Epithelial cell of esophagus (primary cell): ENCODE data around the gene AIRE.

ENCODE experiments used
- DNase-seq: peaks from one replicate; pipeline ENCODE4 v3.0.0; 2010; ENCODE audit warnings: low read depth
- H3K4me3 ChIP-seq: 2 replicates; pipeline ENCODE4 v1.5.1; 2011; ENCODE audit warnings: mild to moderate bottlenecking, low read length, control low read depth
- TF ChIP-seq, protein P1 (sequence below): IDR thresholded peaks from 2 replicates; pipeline ENCODE4 v1.5.1; 2011; ENCODE audit warnings: low read depth, mild to moderate bottlenecking, low read length, control low read depth, inconsistent platforms; ENCODE audit not compliant: insufficient read depth; ENCODE audit errors: missing control alignments

Gene AIRE

DNA sequence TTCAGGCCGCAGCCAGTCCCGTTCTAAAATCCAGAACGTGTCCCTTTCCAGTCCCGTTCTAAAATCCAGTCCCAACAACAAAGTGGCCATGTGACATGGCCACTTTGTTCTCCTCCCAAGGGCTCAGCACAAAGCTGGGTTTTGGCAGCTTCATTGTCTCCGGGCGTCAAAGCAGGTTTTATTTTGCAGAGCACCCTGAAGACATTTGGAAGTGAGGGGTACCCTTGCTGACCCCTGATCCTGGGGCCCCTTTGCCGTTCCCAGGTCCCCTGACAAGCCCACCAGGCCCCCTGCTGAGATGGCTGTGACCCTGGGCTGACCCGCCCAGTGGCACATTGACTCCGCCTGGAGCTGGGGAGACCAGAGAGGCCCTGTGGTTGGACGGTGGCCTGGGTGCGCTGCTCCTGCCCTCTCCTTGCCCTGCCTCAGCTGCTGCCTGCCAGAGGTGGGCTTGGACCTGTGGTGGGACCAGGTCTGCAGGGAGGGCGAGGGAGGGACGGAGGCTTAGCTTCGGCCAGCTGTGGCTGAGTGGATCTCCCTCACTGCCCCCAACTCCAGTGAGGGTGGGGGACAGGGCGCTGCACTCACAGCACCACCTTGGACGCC lies 18.4 kb downstream of the AIRE start:
- TF ChIP-seq, protein P1, sequence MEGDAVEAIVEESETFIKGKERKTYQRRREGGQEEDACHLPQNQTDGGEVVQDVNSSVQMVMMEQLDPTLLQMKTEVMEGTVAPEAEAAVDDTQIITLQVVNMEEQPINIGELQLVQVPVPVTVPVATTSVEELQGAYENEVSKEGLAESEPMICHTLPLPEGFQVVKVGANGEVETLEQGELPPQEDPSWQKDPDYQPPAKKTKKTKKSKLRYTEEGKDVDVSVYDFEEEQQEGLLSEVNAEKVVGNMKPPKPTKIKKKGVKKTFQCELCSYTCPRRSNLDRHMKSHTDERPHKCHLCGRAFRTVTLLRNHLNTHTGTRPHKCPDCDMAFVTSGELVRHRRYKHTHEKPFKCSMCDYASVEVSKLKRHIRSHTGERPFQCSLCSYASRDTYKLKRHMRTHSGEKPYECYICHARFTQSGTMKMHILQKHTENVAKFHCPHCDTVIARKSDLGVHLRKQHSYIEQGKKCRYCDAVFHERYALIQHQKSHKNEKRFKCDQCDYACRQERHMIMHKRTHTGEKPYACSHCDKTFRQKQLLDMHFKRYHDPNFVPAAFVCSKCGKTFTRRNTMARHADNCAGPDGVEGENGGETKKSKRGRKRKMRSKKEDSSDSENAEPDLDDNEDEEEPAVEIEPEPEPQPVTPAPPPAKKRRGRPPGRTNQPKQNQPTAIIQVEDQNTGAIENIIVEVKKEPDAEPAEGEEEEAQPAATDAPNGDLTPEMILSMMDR, result no peak
- H3K4me3 ChIP-seq, result no peak overlapping the region
- no peak for DNase-seq

DNA sequence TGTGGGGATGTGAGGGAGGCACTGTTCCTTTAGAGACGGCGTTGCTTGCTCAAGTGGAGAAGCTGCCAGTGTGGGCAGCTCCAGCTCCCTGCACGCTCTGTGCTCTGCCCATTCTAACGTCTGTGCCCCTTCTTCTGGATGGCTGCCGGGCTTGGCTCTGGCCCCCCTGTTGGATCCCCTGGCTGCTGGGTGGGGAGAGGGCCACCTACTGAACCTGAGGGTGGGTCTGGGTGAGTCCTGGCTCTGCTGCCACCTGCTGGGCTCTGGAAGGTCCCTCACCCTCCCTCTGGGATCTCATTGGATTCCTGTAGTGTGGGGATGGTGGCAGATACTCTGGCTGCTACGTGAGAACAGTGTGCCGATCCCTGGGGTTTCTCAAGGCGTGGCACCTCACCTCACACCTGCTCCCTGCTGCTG lies 19.2 kb downstream of the AIRE start:
- DNase-seq, result peak; percentile 53
- TF ChIP-seq, protein P1, result peak; percentile 80
- H3K4me3 ChIP-seq, result no peak overlapping the region

DNA sequence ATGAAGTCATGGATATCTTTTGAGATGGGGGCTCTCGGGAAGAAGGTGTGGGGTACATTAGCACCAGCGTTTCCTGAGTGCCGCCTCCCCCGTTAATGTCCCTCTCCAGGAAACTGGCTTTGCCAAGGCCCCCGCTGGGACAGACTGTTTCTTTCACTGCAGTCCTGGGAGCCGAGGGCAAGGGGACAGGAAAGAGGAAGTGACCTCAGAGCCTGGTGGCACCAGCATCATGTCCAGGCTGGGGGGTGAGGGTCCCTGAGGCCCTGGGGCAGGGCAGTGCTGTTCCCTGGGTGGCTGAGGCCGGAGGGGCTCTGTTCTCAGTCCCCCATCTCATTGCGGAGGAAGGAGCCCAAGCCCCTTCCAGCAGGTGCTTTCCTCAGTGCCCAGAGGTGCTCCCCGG lies 20.0 kb downstream of the AIRE start:
- H3K4me3 ChIP-seq, result no peak overlapping the region
- no peak for DNase-seq
- TF ChIP-seq, protein P1, result no peak

DNA sequence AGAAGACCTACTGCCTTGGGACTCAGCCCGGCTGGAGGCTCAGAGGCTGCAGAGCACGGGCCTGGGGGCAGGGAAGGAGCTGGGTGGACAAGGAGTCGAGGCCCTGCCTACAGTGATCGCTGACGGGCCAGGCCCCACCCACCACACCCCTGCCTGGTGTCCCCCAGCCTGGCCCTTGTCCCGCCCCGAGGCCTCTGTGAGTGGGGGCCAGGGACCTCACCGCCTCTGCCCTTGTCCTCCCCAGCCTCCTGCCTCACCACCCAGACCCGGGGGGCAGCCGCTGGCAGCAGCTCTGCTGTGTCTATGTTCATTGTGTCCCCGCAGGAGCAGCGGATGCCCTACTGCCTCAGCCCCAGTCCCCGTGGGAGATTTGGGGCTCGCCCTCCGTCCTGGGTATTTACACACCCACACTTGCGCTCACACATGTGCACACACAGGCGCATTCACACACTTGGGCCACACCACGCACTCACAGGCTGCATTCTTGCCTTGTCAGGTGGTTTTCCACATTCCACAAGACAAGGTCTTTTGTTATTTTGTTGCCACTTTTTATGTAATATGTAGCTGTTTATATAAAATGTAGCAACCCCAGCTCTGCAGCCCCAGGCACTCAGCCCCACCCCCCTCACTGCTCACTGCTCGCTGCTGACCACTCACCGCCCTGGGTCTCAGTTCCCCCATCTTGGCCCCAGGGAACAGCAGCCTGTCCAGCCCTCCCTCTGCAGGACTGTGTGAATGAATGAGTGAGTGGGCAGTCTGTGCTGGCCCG lies 21.4 kb downstream of the AIRE start:
- no peak overlapping the region for H3K4me3 ChIP-seq
- TF ChIP-seq, protein P1, result no peak
- no peak for DNase-seq

DNA sequence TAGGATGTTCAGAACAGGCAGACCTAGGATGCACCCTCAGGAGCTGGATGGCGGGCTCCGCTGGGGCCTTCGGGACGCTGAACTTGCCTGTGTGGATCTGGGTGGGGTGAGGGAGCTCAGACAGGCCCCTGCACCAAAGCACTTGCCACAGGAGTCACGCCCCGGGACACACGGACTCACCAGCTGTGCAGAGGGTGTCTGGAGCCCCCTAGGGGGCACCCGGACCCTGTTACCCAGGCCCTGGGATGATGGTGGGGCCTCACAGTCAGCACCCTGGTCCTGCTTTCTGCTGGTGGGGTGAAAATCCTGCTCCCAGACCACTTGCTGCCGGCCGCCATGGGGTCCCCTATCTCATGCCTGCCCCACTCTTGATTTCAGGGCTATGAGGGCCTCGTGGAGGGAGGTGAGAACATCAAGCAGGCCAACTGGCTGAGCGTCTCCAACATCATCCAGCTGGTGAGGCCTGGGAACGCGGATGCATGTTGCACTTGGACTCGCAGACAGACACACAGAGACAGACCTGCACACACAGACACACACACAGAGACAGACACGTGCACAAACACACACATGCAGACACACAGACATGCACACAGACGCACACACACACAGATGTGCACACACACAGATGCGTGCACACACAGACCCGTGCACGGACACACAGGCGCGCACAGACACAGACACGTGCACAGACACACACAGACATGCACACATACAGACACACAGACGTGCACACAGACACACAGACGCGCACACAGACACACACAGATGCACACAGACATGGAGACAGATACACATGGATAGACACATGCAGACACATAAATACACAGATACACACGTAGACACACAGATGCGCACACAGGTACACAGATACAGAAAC lies 25.2 kb downstream of the AIRE start:
- DNase-seq, result no peak
- TF ChIP-seq, protein P1, result no peak
- H3K4me3 ChIP-seq, result no peak overlapping the region

DNA sequence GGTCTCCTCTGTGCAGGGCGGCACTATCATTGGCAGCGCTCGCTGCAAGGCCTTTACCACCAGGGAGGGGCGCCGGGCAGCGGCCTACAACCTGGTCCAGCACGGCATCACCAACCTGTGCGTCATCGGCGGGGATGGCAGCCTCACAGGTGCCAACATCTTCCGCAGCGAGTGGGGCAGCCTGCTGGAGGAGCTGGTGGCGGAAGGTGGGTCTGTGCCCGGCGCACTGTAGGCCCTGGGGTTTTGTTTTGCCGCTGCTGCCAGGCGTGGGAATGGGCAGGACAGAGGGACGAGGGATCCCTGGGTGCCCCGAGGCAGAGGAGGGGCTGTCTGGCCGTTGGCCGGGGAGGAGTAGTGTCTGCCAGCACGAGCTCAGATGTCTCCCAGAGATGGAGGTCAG lies 26.4 kb downstream of the AIRE start:
- DNase-seq, result no peak
- TF ChIP-seq, protein P1, result no peak

More for the DNA sequence above, 26.4 kb downstream of the AIRE start:
- H3K4me3 ChIP-seq, result no peak overlapping the region
